G401.6 (cell line): ENCODE results near the gene STX10.
A peak's percentile ranks its signal among the peaks of the same experiment; 100 is the strongest.
"Not testable (repeated sequence)": the region's sequence is repeated elsewhere in the genome, so short reads cannot be mapped to it uniquely, and the experiment has no call there.

Source experiments
- FAIRE-seq: peaks from 2 replicates; lab custom pipeline; 2012; peaks lifted over from hg19 to GRCh38; lab: Jason Lieb, UNC

Gene STX10

GRCh38 chr19:13150187-13150930, at the start of gene STX10, which contains the start of gene IER2:
TSS of gene STX10 (minus strand) at chr19:13150375. CDS start at chr19:13150173, 202 bp downstream.
TSS of gene IER2 (plus strand) at chr19:13150411. CDS start at chr19:13153187, 2,776 bp downstream.
- peak; percentile 81 for FAIRE-seq

- no peak for FAIRE-seq
Observed at GRCh38 chr19:13198634-13199033, 48.5 kb upstream of the STX10 start.

- FAIRE-seq = no peak
Observed at GRCh38 chr19:13195678-13196077, 45.5 kb upstream of the STX10 start.

- FAIRE-seq = no peak
Observed at GRCh38 chr19:13190781-13191540, 40.8 kb upstream of the STX10 start.

- FAIRE-seq = no peak
Observed at GRCh38 chr19:13189600-13189999, 39.4 kb upstream of the STX10 start.

- FAIRE-seq = no peak
Observed at GRCh38 chr19:13187419-13187818, 37.2 kb upstream of the STX10 start.

GRCh38 chr19:13186688-13187087, 36.5 kb upstream of the STX10 start:
- FAIRE-seq = not testable (repeated sequence)

- FAIRE-seq = not testable (repeated sequence)
Observed at GRCh38 chr19:13185763-13186657, 35.8 kb upstream of the STX10 start.

- not testable (repeated sequence) for FAIRE-seq
Observed at GRCh38 chr19:13184926-13185325, 34.8 kb upstream of the STX10 start.

- FAIRE-seq = no peak
Observed at GRCh38 chr19:13181747-13182388, 31.7 kb upstream of the STX10 start.

GRCh38 chr19:13178291-13178690, 28.1 kb upstream of the STX10 start:
- not testable (repeated sequence) for FAIRE-seq

- FAIRE-seq = not testable (repeated sequence)
Observed at GRCh38 chr19:13177584-13177983, 27.4 kb upstream of the STX10 start.

GRCh38 chr19:13176345-13176744, 26.2 kb upstream of the STX10 start:
- FAIRE-seq = no peak

- FAIRE-seq = no peak
Observed at GRCh38 chr19:13173139-13173737, 23.1 kb upstream of the STX10 start.

- no peak for FAIRE-seq
Observed at GRCh38 chr19:13172346-13173138, 22.4 kb upstream of the STX10 start.

GRCh38 chr19:13171146-13171545, 21.0 kb upstream of the STX10 start:
- FAIRE-seq = no peak

GRCh38 chr19:13169769-13170168, 19.6 kb upstream of the STX10 start:
- no peak for FAIRE-seq

- not testable (repeated sequence) for FAIRE-seq
Observed at GRCh38 chr19:13166151-13166550, 16.0 kb upstream of the STX10 start.

- no peak for FAIRE-seq
Observed at GRCh38 chr19:13165162-13165997, 15.2 kb upstream of the STX10 start.
